GM19238 (cell line): ENCODE measurements around the gene MAGEA9.
"Not testable (repeated sequence)": the region's sequence is repeated elsewhere in the genome, so short reads cannot be mapped to it uniquely, and the experiment has no call there.

ENCODE experiments used
- DNase-seq: peaks from one replicate; pipeline ENCODE4 v3.0.0; 2011; ENCODE audit warnings: low spot score; ENCODE audit not compliant: insufficient read length

MAGEA9 gene

DNA sequence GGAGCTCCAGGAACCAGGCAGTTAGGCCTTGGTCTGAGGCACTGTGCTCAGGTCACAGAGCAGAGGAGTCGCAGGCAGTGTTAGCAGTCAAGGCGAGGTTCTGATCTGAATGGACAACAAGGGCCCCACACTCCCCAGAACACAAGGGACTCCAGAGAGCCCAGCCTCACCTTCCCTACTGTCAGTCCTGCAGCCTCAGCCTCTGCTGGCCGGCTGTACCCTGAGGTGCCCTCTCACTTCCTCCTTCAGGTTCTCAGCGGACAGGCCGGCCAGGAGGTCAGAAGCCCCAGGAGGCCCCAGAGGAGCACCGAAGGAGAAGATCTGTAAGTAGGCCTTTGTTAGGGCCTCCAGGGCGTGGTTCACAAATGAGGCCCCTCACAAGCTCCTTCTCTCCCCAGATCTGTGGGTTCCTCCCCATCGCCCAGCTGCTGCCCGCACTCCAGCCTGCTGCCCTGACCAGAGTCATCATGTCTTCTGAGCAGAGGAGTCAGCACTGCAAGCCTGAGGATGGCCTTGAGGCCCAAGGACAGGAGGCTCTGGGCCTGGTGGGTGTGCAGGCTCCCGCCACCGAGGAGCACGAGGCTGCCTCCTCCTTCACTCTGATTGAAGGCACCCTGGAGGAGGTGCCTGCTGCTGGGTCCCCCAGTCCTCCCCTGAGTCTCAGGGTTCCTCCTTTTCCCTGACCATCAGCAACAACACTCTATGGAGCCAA, 26.2 kb downstream of the MAGEA9 start:
- DNase-seq = no peak

GRCh38 chrX:149818652-149819051, 36.9 kb downstream of the MAGEA9 start:
- no peak for DNase-seq

DNA sequence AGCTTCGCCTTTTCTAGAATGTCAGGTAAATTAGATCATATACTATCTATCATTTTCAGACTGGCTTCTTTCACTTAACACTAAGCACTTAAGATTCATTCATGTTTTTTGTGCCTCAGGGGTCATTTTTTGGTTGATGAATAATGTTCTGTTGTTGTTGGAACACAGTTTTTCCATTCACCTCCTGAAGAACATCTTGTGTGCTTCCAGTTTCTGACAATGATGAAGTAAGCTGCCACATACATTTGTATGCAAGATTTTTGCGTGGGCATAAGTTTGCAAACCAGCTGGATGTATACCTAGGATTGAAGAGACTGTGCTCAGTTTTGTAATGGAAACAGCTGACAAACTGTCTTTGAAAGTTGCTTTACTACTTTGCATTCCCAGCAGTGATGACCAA, 37.6 kb downstream of the MAGEA9 start:
- no peak for DNase-seq

DNA sequence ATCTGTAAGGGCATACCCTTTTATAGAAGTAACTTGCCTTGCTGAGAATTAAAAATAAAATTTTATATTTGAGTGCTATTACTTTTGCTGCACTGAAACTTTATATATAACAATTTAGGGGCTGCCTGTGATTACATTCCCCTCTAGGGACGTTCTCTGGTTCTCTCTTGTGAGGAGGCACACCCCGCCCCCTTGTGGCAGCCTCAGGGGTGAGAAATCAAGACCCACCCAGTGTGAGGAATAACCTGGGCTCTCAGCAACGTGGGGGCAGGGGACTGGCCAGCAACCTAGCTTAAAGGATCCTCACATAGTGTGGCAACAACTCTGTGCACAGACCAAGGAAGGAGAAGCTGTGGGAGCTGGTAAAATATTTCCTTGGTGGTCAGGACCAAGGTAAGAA, 43.7 kb downstream of the MAGEA9 start:
- DNase-seq = no peak

DNA sequence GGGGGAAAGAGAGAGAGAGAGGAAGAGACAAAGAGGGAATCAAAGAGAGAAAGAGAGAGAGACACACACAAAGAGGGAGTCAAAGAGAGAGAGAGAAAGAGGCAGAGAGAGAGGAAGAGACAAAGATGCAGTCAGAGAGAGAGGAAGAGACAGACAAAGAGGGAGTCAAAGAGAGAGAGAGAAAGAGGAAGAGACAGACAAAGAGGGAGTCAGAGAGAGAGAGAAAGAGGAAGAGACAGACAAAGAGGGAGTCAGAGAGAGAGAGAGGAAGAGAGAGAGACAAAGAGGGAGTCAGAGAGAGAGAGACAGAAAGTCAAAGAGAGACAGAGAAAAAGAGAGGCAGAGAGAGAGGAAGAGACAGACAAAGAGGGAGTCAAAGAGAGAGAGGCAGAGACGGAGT, 45.5 kb downstream of the MAGEA9 start:
- no peak for DNase-seq

GRCh38 chrX:149829751-149830191, 48.0 kb downstream of the MAGEA9 start:
- no peak for DNase-seq

DNA sequence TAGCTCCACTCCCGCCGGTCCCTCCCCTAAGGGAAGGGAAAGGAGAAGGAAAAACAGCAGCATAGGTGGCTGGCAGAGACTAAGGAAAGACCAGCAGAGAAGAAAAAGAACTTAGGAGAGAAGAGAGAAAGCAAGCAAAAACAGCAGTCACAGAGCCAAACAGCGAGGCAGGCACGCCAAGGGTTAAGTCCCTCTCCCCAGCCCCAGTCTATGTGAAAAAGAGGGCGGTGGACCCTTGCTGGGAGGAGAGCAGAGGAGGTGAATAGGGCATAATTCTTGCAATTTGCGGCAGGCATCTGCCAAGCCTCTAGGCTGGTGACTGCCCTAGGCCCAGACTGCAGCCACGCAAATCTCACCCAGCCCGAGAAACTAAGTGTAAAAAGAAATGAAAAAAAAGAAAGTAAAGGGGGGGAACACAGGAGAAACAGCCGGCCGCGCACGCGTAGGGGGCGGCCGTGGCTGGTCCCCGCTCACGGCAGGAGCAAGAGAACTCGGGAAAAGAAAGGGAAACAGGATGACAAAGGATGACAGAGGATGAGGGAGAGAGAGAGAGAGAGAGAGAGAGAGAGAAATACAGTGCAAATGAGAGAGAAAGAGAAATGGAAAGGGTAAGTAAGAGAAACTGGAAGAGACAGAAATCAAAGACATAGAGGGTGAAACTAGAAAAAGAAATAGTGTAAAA, 48.6 kb downstream of the MAGEA9 start:
- DNase-seq = no peak

DNA sequence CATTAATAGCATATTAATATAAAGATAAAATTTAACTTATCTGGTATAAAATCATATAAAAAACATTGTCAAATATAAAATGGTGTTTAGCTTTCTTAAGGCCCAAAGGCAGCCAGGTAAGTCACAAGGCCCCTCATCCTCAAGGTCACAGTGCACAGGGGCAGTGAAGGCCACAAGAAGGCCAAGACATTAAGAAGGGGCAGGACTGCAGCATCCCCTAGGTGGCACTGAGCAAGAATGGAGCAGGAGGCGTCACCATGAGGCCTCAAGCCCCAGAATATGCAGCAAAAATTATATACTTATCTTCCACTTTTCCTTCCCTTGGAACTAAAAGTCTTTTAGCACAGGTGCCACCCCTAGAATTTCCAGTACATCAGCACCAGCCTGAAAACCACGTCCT, 49.7 kb downstream of the MAGEA9 start:
- DNase-seq = no peak

DNA sequence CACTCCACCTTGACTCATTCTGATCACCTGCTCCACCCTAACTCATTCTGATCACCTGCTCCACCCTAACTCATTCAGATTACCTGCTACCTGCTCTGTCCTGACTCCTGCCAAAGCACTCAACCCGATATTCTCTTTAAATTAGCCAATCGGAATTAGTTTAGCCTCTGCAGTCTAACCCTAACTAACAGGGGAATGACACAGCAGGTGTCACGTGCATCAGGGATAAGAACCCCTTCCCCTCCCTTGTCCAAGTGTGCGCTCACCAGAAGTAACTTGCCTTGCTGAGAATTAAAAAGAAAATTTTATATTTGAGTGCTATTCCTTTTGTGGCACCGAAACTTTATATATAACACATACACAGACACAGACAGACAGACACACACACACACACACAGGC, 55.0 kb downstream of the MAGEA9 start:
- not testable (repeated sequence) for DNase-seq

DNA sequence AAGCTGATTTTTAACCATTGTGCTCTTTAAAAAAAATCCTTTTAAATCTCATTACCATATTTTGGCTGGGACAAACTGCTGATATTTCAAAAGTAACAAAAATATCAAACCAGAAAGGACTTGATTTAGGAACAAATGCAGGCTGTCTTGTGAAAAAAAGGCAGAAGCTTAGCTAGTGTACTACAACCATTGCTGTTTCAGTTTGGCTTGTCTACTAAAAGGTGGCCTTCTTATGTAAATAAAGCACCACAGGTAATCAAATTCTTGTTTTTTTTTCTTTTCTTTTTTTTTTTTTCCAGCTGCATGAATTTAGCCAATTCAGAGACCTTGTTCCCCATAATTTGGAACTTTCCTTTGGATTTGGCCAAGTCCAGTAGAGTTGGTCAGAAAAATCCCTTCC, 55.4 kb downstream of the MAGEA9 start:
- DNase-seq = no peak
